ES-I3 (cell line): Measurements from ENCODE around the gene SPTLC1.
"Not testable (repeated sequence)": the region's sequence is repeated elsewhere in the genome, so short reads cannot be mapped to it uniquely, and the experiment has no call there.

ENCODE experiments used
- H3K36me3 ChIP-seq: 2 replicates; pipeline ENCODE4 v1.6.1; 2013; ENCODE audit warnings: mild to moderate bottlenecking, low read length, control low read depth, moderate library complexity; ENCODE audit not compliant: insufficient read depth
- H3K4me1 ChIP-seq: 2 replicates; pipeline ENCODE4 v1.6.1; 2013; ENCODE audit warnings: mild to moderate bottlenecking, control low read depth, low read length; ENCODE audit not compliant: insufficient read depth
- H3K9ac ChIP-seq: 2 replicates; pipeline ENCODE4 v1.6.1; 2013; ENCODE audit warnings: low read depth, mild to moderate bottlenecking, low read length, moderate library complexity
- H3K9me3 ChIP-seq: 2 replicates; pipeline ENCODE4 v1.6.1; 2013; ENCODE audit warnings: mild to moderate bottlenecking, low read length, moderate library complexity; ENCODE audit not compliant: control insufficient read depth, insufficient read depth

The SPTLC1 gene

GRCh38 chr9:92132913-92133312, 17.7 kb upstream of the SPTLC1 start:
- H3K36me3 ChIP-seq, H3K9me3 ChIP-seq, H3K9ac ChIP-seq, H3K4me1 ChIP-seq: not testable (repeated sequence)

- no peaks in the 10 kb centered on the region for H3K36me3 ChIP-seq
- H3K4me1 ChIP-seq, result no peaks in the 10 kb centered on the region
- H3K9me3 ChIP-seq, result no peaks in the 10 kb centered on the region
- no peak overlapping the region for H3K9ac ChIP-seq
Observed at GRCh38 chr9:92132501-92132900, 17.3 kb upstream of the SPTLC1 start.

- Histone ChIP-seq H3K9ac (no peak overlapping the region), H3K9me3 (no peaks in the 10 kb centered on the region), H3K4me1 (0 out of 2 replicates have a peak, but pooled peaks cover 8% of the 10 kb centered on the region), H3K36me3 (no peaks in the 10 kb centered on the region)
Observed at GRCh38 chr9:92122800-92123199, 7.6 kb upstream of the SPTLC1 start.

- Histone ChIP-seq H3K36me3 (no peaks in the 10 kb centered on the region), H3K9ac (no peak overlapping the region), H3K9me3 (no peaks in the 10 kb centered on the region), H3K4me1 (0 out of 2 replicates have a peak, but pooled peaks cover 8% of the 10 kb centered on the region)
Observed at GRCh38 chr9:92122061-92122460, 6.8 kb upstream of the SPTLC1 start.

- Histone ChIP-seq H3K4me1 (0 out of 2 replicates have a peak, but pooled peaks cover 8% of the 10 kb centered on the region), H3K9ac (no peak overlapping the region), H3K9me3 (no peaks in the 10 kb centered on the region), H3K36me3 (no peaks in the 10 kb centered on the region)
Observed at GRCh38 chr9:92121265-92121664, 6.1 kb upstream of the SPTLC1 start.

- H3K4me1 ChIP-seq, result 0 out of 2 replicates have a peak, but pooled peaks cover 8% of the 10 kb centered on the region
Observed at GRCh38 chr9:92120138-92120537, 4.9 kb upstream of the SPTLC1 start.

GRCh38 chr9:92119586-92119985, 4.4 kb upstream of the SPTLC1 start:
- Histone ChIP-seq H3K36me3 (no peaks in the 10 kb centered on the region), H3K9ac (no peak overlapping the region), H3K4me1 (0 out of 2 replicates have a peak, but pooled peaks cover 8% of the 10 kb centered on the region), H3K9me3 (no peaks in the 10 kb centered on the region)

More at GRCh38 chr9:92120138-92120537, 4.9 kb upstream of the SPTLC1 start:
- Histone ChIP-seq H3K9me3 (no peaks in the 10 kb centered on the region), H3K9ac (no peak overlapping the region), H3K36me3 (no peaks in the 10 kb centered on the region)

GRCh38 chr9:92108122-92108521, 7.1 kb downstream of the SPTLC1 start:
- no peaks in the 10 kb centered on the region for H3K9me3 ChIP-seq
- H3K4me1 ChIP-seq, result no peaks in the 10 kb centered on the region
- H3K36me3 ChIP-seq, result no peaks in the 10 kb centered on the region; the same call in 1 of the 2 replicates
- H3K9ac ChIP-seq, result no peak overlapping the region

- H3K9ac ChIP-seq, H3K9me3 ChIP-seq, H3K36me3 ChIP-seq, H3K4me1 ChIP-seq: not testable (repeated sequence)
Observed at GRCh38 chr9:92105446-92106225, 9.6 kb downstream of the SPTLC1 start.

- not testable (repeated sequence) for H3K36me3 ChIP-seq, H3K4me1 ChIP-seq, H3K9me3 ChIP-seq, H3K9ac ChIP-seq
Observed at GRCh38 chr9:92103601-92104000, 11.6 kb downstream of the SPTLC1 start.

GRCh38 chr9:92100237-92100911, 14.8 kb downstream of the SPTLC1 start:
- H3K36me3 ChIP-seq, result no peaks in the 10 kb centered on the region
- H3K9ac ChIP-seq, result no peak overlapping the region
- peaks cover 23% of the 10 kb centered on the region for H3K4me1 ChIP-seq
- no peaks in the 10 kb centered on the region for H3K9me3 ChIP-seq

GRCh38 chr9:92098638-92099037, 16.6 kb downstream of the SPTLC1 start:
- H3K9ac ChIP-seq, result peak overlapping the region; percentile 38; the same call in 1 of the 2 replicates
- H3K9me3 ChIP-seq, result no peaks in the 10 kb centered on the region
- H3K4me1 ChIP-seq, result peaks cover 34% of the 10 kb centered on the region
- H3K36me3 ChIP-seq, result no peaks in the 10 kb centered on the region

GRCh38 chr9:92097997-92098482, 17.2 kb downstream of the SPTLC1 start:
- peak overlapping the region; percentile 38 for H3K9ac ChIP-seq
- no peaks in the 10 kb centered on the region; the same call in 1 of the 2 replicates for H3K9me3 ChIP-seq
- H3K4me1 ChIP-seq, result peaks cover 34% of the 10 kb centered on the region
- H3K36me3 ChIP-seq, result no peaks in the 10 kb centered on the region

GRCh38 chr9:92095236-92095635, 20.0 kb downstream of the SPTLC1 start:
- peaks cover 7% of the 10 kb centered on the region for H3K9me3 ChIP-seq
- H3K4me1 ChIP-seq, result peaks cover 34% of the 10 kb centered on the region
- no peak overlapping the region for H3K9ac ChIP-seq
- no peaks in the 10 kb centered on the region for H3K36me3 ChIP-seq

- H3K4me1 ChIP-seq, result peaks cover 34% of the 10 kb centered on the region
- no peaks in the 10 kb centered on the region for H3K36me3 ChIP-seq
- H3K9me3 ChIP-seq, result peaks cover 7% of the 10 kb centered on the region
- no peak overlapping the region for H3K9ac ChIP-seq
Observed at GRCh38 chr9:92094655-92095054, 20.6 kb downstream of the SPTLC1 start.
